Measurements from ENCODE around the gene NKD2. TPM values are rescaled to one million over a fixed set of nuclear protein-coding genes. Genes with fewer than 3 reads are reported as not detected.

NKD2 gene
- total RNA-seq, 1 experiment from 2014 or later = 0.21 TPM

DNA sequence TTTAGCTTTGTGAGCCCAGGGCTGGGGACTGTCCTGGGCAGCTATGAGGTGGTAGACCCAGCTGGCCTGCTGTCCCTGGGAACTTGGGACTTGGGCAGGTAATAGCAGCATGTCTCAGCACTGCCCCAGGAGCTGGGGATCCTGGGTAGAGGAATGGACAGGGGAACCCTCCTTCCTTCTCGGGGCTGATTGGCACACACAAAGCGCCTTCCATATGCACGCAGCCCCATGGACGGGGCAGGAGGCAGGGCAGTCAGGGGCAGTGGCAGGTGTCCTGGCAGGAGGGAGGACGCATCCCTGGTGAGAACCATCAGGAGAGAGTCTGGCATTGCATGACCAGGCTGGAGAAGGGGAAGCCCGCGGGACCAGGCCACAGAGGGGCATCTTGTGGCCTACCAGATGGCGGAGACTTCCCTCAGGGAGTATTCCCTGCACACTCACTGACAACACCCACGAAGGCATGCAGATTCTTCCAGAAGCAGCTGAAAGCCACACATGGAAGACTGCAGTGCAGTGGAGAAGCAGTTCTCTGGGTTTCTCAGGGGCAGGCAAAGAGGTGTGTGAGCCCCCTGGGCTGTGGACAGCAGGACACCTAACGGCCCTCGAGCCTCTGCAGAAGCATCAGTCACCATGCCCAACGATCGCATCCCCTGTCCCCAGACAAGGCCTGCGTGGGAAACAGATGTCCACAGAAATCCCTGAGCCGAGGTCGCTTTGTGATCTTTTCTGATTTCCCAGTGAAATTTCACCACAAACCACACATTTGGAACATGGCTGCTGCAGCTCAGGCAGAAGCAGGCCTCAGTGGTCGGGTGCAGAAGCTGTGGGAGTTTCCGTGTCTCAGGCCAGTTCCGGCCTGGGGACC, 7.0 kb upstream of the NKD2 start:
- no peak overlapping the region for H3K27ac Mint-ChIP-seq (ENCODE audit: low read depth, unreplicated experiment)
- POLR2A ChIA-PET = no interaction called here

DNA sequence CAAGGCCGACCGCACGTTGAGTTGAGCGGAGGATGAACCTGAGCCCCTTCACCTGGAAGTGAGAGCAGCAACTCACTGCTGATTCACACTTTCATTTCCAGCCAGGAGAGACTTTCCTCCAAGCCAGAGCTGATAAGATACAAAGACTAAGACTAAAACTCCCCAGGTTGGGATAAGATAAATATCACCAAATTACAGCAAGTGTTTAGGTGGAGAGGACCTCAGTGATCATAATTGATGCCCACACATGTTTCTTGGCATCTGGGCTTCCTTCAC, 6.4 kb upstream of the NKD2 start:
- H3K9me3 Mint-ChIP-seq (ENCODE audit: unreplicated experiment) = no peaks in the 10 kb centered on the region
- intact Hi-C loops (cut with micrococcal nuclease) = loop anchor here (5.0 kb wide), 1 partner anchor 165 kb away; no protein-coding TSS in a partner anchor

More for the DNA sequence above, 7.0 kb upstream of the NKD2 start:
- H3K4me1 Mint-ChIP-seq (ENCODE audit: insufficient read depth, unreplicated experiment) = peaks cover 12% of the 10 kb centered on the region
- TF ChIP-seq, protein P1, sequence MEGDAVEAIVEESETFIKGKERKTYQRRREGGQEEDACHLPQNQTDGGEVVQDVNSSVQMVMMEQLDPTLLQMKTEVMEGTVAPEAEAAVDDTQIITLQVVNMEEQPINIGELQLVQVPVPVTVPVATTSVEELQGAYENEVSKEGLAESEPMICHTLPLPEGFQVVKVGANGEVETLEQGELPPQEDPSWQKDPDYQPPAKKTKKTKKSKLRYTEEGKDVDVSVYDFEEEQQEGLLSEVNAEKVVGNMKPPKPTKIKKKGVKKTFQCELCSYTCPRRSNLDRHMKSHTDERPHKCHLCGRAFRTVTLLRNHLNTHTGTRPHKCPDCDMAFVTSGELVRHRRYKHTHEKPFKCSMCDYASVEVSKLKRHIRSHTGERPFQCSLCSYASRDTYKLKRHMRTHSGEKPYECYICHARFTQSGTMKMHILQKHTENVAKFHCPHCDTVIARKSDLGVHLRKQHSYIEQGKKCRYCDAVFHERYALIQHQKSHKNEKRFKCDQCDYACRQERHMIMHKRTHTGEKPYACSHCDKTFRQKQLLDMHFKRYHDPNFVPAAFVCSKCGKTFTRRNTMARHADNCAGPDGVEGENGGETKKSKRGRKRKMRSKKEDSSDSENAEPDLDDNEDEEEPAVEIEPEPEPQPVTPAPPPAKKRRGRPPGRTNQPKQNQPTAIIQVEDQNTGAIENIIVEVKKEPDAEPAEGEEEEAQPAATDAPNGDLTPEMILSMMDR (IDR thresholded peaks at IDR 0.05; ENCODE audit: unreplicated experiment) = no peak
- no TSS peak for BruUV-seq (replicated peaks)
- DNase-seq (ENCODE audit: unreplicated experiment) = no peak
- CTCF ChIA-PET = interaction anchor here (1.0 kb wide), 1 partner anchor 116 kb away, joined by 3 read pairs; no protein-coding TSS in a partner anchor
- H3K4me3 Mint-ChIP-seq (ENCODE audit: unreplicated experiment) = no peak overlapping the region
- intact Hi-C loops (cut with micrococcal nuclease) = loop anchor here (5.0 kb wide), 1 partner anchor 166 kb away; no protein-coding TSS in a partner anchor
- no peaks in the 10 kb centered on the region for H3K36me3 Mint-ChIP-seq (ENCODE audit: insufficient read depth, unreplicated experiment)
- peaks cover 46% of the 10 kb centered on the region for H3K27me3 Mint-ChIP-seq (ENCODE audit: insufficient read depth, unreplicated experiment)
- no peaks in the 10 kb centered on the region for H3K9me3 Mint-ChIP-seq (ENCODE audit: unreplicated experiment)

DNA sequence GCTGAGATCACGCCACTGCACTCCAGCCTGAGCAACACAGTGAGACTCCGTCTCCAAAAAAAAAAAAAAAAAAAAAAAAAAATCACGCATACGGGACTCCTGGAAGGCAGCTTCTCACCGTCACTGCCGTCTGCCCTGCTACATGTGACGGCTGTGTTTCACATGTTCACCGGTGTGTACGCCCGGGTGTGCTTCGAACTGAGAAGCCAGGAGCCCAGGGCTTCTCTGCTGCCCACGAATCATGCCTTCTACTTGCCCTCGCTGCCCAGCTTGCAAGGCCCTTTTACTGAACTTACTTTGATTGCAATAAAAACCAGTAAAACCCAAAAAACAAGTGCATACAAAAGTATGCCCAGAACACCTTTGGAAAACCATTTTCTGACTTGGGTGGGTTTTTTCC, 5.8 kb upstream of the NKD2 start:
- DNase-seq (ENCODE audit: unreplicated experiment) = no peak
- intact Hi-C loops (cut with micrococcal nuclease) = loop anchor here (5.0 kb wide), 1 partner anchor 164 kb away; no protein-coding TSS in a partner anchor
- Mint-ChIP-seq H3K36me3 (ENCODE audit: insufficient read depth, unreplicated experiment) (no peaks in the 10 kb centered on the region), H3K4me3 (ENCODE audit: unreplicated experiment) (no peak overlapping the region), H3K27ac (ENCODE audit: low read depth, unreplicated experiment) (no peak overlapping the region), H3K9me3 (ENCODE audit: unreplicated experiment) (no peaks in the 10 kb centered on the region), H3K27me3 (ENCODE audit: insufficient read depth, unreplicated experiment) (peaks cover 51% of the 10 kb centered on the region), H3K4me1 (ENCODE audit: insufficient read depth, unreplicated experiment) (peaks cover 16% of the 10 kb centered on the region)
- POLR2A ChIA-PET = no interaction called here
- BruUV-seq (replicated peaks) = no TSS peak
- TF ChIP-seq, protein P1 (IDR thresholded peaks at IDR 0.05; ENCODE audit: unreplicated experiment) = no peak
- CTCF ChIA-PET = no interaction called here

More for the DNA sequence above, 6.4 kb upstream of the NKD2 start:
- peaks cover 12% of the 10 kb centered on the region for H3K4me1 Mint-ChIP-seq (ENCODE audit: insufficient read depth, unreplicated experiment)
- no peak overlapping the region for H3K27ac Mint-ChIP-seq (ENCODE audit: low read depth, unreplicated experiment)
- TF ChIP-seq, protein P1 (IDR thresholded peaks at IDR 0.05; ENCODE audit: unreplicated experiment) = no peak
- BruUV-seq (replicated peaks) = no TSS peak
- ChIA-PET POLR2A (no interaction called here), CTCF (no interaction called here)
- peaks cover 46% of the 10 kb centered on the region for H3K27me3 Mint-ChIP-seq (ENCODE audit: insufficient read depth, unreplicated experiment)
- no peaks in the 10 kb centered on the region for H3K36me3 Mint-ChIP-seq (ENCODE audit: insufficient read depth, unreplicated experiment)
- no peak overlapping the region for H3K4me3 Mint-ChIP-seq (ENCODE audit: unreplicated experiment)
- no peak for DNase-seq (ENCODE audit: unreplicated experiment)

DNA sequence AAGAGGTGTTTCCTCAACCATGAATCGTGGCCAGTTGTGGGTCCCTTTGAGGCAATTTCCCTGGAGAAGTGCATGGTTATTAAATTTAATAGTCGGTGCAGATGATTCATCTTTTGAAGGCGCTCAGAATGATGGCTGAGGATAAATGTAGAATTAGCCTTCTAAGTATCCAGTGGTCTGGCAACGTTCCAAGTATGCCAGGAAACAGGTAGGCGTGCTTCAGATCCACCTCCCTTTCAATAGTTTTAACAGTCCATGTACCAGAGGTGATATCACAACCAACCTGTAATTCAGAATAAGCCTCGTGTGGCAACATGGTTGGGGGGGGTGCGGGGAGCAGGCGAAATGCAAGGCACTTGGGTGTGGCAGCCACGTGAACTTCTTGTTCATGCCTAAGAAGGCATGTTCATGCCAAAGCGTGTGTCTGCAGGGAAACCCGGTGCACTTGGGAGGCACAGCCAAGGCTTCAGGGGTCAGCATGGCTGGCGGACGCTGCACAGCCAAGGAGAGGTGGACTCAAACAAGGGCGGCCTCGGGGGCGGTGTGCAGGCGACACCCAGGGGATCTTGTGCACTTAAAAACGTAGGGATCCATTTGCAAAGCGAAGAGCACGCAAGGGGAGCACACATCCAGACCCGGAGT, 5.2 kb upstream of the NKD2 start:
- ChIA-PET POLR2A (no interaction called here), CTCF (no interaction called here)
- peaks cover 19% of the 10 kb centered on the region for H3K4me1 Mint-ChIP-seq (ENCODE audit: insufficient read depth, unreplicated experiment)
- H3K9me3 Mint-ChIP-seq (ENCODE audit: unreplicated experiment) = no peaks in the 10 kb centered on the region
- H3K27ac Mint-ChIP-seq (ENCODE audit: low read depth, unreplicated experiment) = peak overlapping the region; percentile 63
- H3K36me3 Mint-ChIP-seq (ENCODE audit: insufficient read depth, unreplicated experiment) = no peaks in the 10 kb centered on the region
- BruUV-seq (replicated peaks) = no TSS peak
- TF ChIP-seq, protein P1 (IDR thresholded peaks at IDR 0.05; ENCODE audit: unreplicated experiment) = no peak
- peaks cover 55% of the 10 kb centered on the region for H3K27me3 Mint-ChIP-seq (ENCODE audit: insufficient read depth, unreplicated experiment)
- intact Hi-C loops (cut with micrococcal nuclease) = loop anchor here (5.0 kb wide), 1 partner anchor 164 kb away; no protein-coding TSS in a partner anchor
- DNase-seq (ENCODE audit: unreplicated experiment) = peak; percentile 93
- peak overlapping the region; percentile 64 for H3K4me3 Mint-ChIP-seq (ENCODE audit: unreplicated experiment)
